Activated B cell treated with CpG ODN at 0.5 μM for 24 hours (primary cell): ENCODE results near the gene MDN1. TPM values are rescaled to one million over a fixed set of nuclear protein-coding genes. Genes with fewer than 3 reads are reported as not detected.

Source experiments
- ATAC-seq: fragments of 200-7000 bp; cut with Tn5 transposase; one replicate; pipeline ENCODE4 v1.10.0; 2021; ENCODE audit warnings: low read depth, mild to moderate bottlenecking, moderate library complexity
- CTCF ChIA-PET: fragments of 350-600 bp; sonication (Branson Sonifier 250); formaldehyde crosslinking; loops from one replicate; lab custom pipeline; 2021; ENCODE audit warnings: antibody characterized with exemption; lab: Charles Lee
- POLR2A ChIA-PET: fragments of 350-600 bp; sonication (Branson Sonifier 250); formaldehyde crosslinking; loops from one replicate; lab custom pipeline; 2021; ENCODE audit warnings: antibody characterized with exemption; lab: Charles Lee
- DNase-seq: peaks from one replicate; pipeline ENCODE4 v3.0.0; 2022
- H3K27ac Mint-ChIP-seq: one replicate; pipeline ENCODE4 v1.8.0; 2020; ENCODE audit warnings: mixed read lengths
- H3K27me3 Mint-ChIP-seq: one replicate; pipeline ENCODE4 v1.8.0; 2021; ENCODE audit warnings: mixed read lengths
- H3K36me3 Mint-ChIP-seq: one replicate; pipeline ENCODE4 v1.8.0; 2021; ENCODE audit warnings: low read depth, mixed read lengths
- H3K4me1 Mint-ChIP-seq: one replicate; pipeline ENCODE4 v1.8.0; 2021; ENCODE audit warnings: mixed read lengths
- H3K4me3 Mint-ChIP-seq: one replicate; pipeline ENCODE4 v1.8.0; 2020; ENCODE audit warnings: mild to moderate bottlenecking, mixed read lengths
- H3K9me3 Mint-ChIP-seq: one replicate; pipeline ENCODE4 v1.8.0; 2020; ENCODE audit warnings: mixed read lengths
- CTCF ChIP-seq: fragments of 200-600 bp; IDR thresholded peaks from one replicate; pipeline ENCODE4 v1.8.0; 2022; ENCODE audit warnings: antibody characterized with exemption, mild to moderate bottlenecking
- intact Hi-C: fragments of 100-400 bp; cut with micrococcal nuclease; formaldehyde crosslinking; loops from one replicate; pipeline ENCODE4 v1.15.1; 2024
- total RNA-seq: library from RNA; stranded (reverse); gene quantifications from 2 replicates; pipeline ENCODE4 v1.2.3, GENCODE V29; 2022

MDN1 gene
- total RNA-seq, 1 donor from 2014 or later = 65.4 TPM

GRCh38 chr6:89669002-89669401 lies 150.6 kb downstream of the MDN1 start:
- Mint-ChIP-seq H3K4me1 (no peaks in the 10 kb centered on the region), H3K4me3 (no peak overlapping the region), H3K9me3 (no peaks in the 10 kb centered on the region), H3K36me3 (peaks cover 83% of the 10 kb centered on the region), H3K27me3 (no peaks in the 10 kb centered on the region), H3K27ac (no peak overlapping the region)
- intact Hi-C loops = no loop called here
- no peak for DNase-seq
- ATAC-seq = no peak
- ChIA-PET POLR2A (no interaction called here), CTCF (no interaction called here)
- no peak for TF ChIP-seq CTCF

- Mint-ChIP-seq H3K36me3 (peaks cover 85% of the 10 kb centered on the region), H3K27me3 (no peaks in the 10 kb centered on the region), H3K4me1 (no peaks in the 10 kb centered on the region), H3K9me3 (no peaks in the 10 kb centered on the region), H3K4me3 (no peak overlapping the region), H3K27ac (no peak overlapping the region)
- no peak for ATAC-seq
- intact Hi-C loops = no loop called here
- no peak for TF ChIP-seq CTCF
- no peak for DNase-seq
- ChIA-PET CTCF (no interaction called here), POLR2A (no interaction called here)
Measured at GRCh38 chr6:89667872-89668556, 151.6 kb downstream of the MDN1 start.

- Mint-ChIP-seq H3K4me1 (no peaks in the 10 kb centered on the region), H3K9me3 (no peaks in the 10 kb centered on the region), H3K27ac (no peak overlapping the region), H3K4me3 (no peak overlapping the region), H3K27me3 (no peaks in the 10 kb centered on the region), H3K36me3 (peaks cover 81% of the 10 kb centered on the region)
- no peak for TF ChIP-seq CTCF
- POLR2A ChIA-PET = no interaction called here
- DNase-seq (no peak), ATAC-seq (no peak)
- CTCF ChIA-PET = no interaction called here
- intact Hi-C loops = no loop called here
Measured at GRCh38 chr6:89662659-89663223, 156.9 kb downstream of the MDN1 start.

- Mint-ChIP-seq H3K4me1 (no peaks in the 10 kb centered on the region), H3K4me3 (no peak overlapping the region), H3K27me3 (no peaks in the 10 kb centered on the region), H3K36me3 (peaks cover 85% of the 10 kb centered on the region), H3K9me3 (no peaks in the 10 kb centered on the region), H3K27ac (no peak overlapping the region)
- no peak for TF ChIP-seq CTCF
- DNase-seq (no peak), ATAC-seq (no peak)
- ChIA-PET POLR2A (no interaction called here), CTCF (no interaction called here)
- intact Hi-C loops = no loop called here
Measured at GRCh38 chr6:89661559-89661958, 158.0 kb downstream of the MDN1 start.

GRCh38 chr6:89660981-89661380 lies 158.6 kb downstream of the MDN1 start:
- CTCF ChIA-PET = no interaction called here
- TF ChIP-seq CTCF = no peak
- Mint-ChIP-seq H3K9me3 (no peaks in the 10 kb centered on the region), H3K4me1 (no peaks in the 10 kb centered on the region), H3K27ac (no peak overlapping the region), H3K27me3 (no peaks in the 10 kb centered on the region), H3K36me3 (peaks cover 85% of the 10 kb centered on the region), H3K4me3 (no peak overlapping the region)
- DNase-seq = no peak
- POLR2A ChIA-PET = no interaction called here
- no peak for ATAC-seq
- intact Hi-C loops = no loop called here
